Neural progenitor cell (in vitro differentiated cells): Measurements from ENCODE around the gene TMEM175.

Experiments used
- CTCF ChIP-seq: fragments of 200-600 bp; sonication (generic); IDR thresholded peaks from 2 replicates; pipeline ENCODE4 v1.5.1; 2017; ENCODE audit warnings: antibody characterized with exemption, mild to moderate bottlenecking
- EZH2 ChIP-seq: fragments of 200-600 bp; sonication (generic); IDR thresholded peaks from 2 replicates; pipeline ENCODE4 v1.6.1; 2017; ENCODE audit warnings: antibody characterized with exemption, mild to moderate bottlenecking, moderate library complexity

- TF ChIP-seq EZH2 (no peak), CTCF (no peak)
Measured at GRCh38 chr4:917992-918391, 14.3 kb upstream of the TMEM175 start.
